Ectodermal cell (in vitro differentiated cells): ENCODE data around the gene TOM1L2.

ENCODE experiments used
- H3K27ac ChIP-seq: 2 replicates; pipeline ENCODE4 v1.7.0; 2013; ENCODE audit warnings: mild to moderate bottlenecking, low read depth, low read length; ENCODE audit not compliant: insufficient read depth, poor library complexity, severe bottlenecking
- H3K27me3 ChIP-seq: 2 replicates; pipeline ENCODE4 v1.7.0; 2013; ENCODE audit warnings: mild to moderate bottlenecking, low read length; ENCODE audit not compliant: insufficient read depth, control insufficient read depth, poor library complexity, severe bottlenecking
- H3K36me3 ChIP-seq: one replicate; pipeline ENCODE4 v1.7.0; 2013; ENCODE audit warnings: low read length; ENCODE audit not compliant: control insufficient read depth, insufficient read depth
- H3K4me1 ChIP-seq: one replicate; pipeline ENCODE4 v1.7.0; 2013; ENCODE audit warnings: low read length; ENCODE audit not compliant: control insufficient read depth, insufficient read depth
- H3K4me3 ChIP-seq: 2 replicates; pipeline ENCODE4 v1.7.0; 2013; ENCODE audit warnings: low read depth, low read length, control low read depth; ENCODE audit not compliant: insufficient read depth
- H3K9me3 ChIP-seq: 2 replicates; pipeline ENCODE4 v1.7.0; 2013; ENCODE audit warnings: mild to moderate bottlenecking, low read length, moderate library complexity; ENCODE audit not compliant: control insufficient read depth
- WGBS, 2 experiments: methylation state at CpG; one replicate each; pipeline ENCODE4 v1.1.7; 2013; ENCODE audit warnings: missing lambda C conversion rate in 2 of 2; 5-methylcytosine and 5-hydroxymethylcytosine counted together

Gene TOM1L2

GRCh38 chr17:17868641-17869522, 103.3 kb downstream of the TOM1L2 start:
- H3K27me3 ChIP-seq = no peaks in the 10 kb centered on the region
- 4 to 6% methylated on average over 18 of the region's 18 CpGs for WGBS, 2 experiments
- H3K36me3 ChIP-seq = no peaks in the 10 kb centered on the region
- H3K4me3 ChIP-seq = no peak overlapping the region
- H3K9me3 ChIP-seq = no peaks in the 10 kb centered on the region
- H3K4me1 ChIP-seq = peaks cover 19% of the 10 kb centered on the region
- peak overlapping the region; percentile 62 for H3K27ac ChIP-seq

GRCh38 chr17:17866897-17867296, 105.3 kb downstream of the TOM1L2 start:
- no peaks in the 10 kb centered on the region for H3K36me3 ChIP-seq
- no peak overlapping the region for H3K27ac ChIP-seq
- no peak overlapping the region for H3K4me3 ChIP-seq
- H3K4me1 ChIP-seq = peaks cover 19% of the 10 kb centered on the region
- no peaks in the 10 kb centered on the region for H3K27me3 ChIP-seq
- 96% methylated on average over 4 of the region's 4 CpGs for WGBS, 2 experiments
- no peaks in the 10 kb centered on the region for H3K9me3 ChIP-seq

GRCh38 chr17:17866425-17866824, 105.8 kb downstream of the TOM1L2 start:
- Histone ChIP-seq H3K27ac (no peak overlapping the region), H3K27me3 (no peaks in the 10 kb centered on the region), H3K4me3 (no peak overlapping the region), H3K4me1 (peaks cover 19% of the 10 kb centered on the region), H3K36me3 (no peaks in the 10 kb centered on the region), H3K9me3 (no peaks in the 10 kb centered on the region)
- WGBS, 2 experiments = 83 to 86% methylated on average over 3 of the region's 3 CpGs

- Histone ChIP-seq H3K27me3 (no peaks in the 10 kb centered on the region), H3K27ac (no peak overlapping the region), H3K4me3 (no peak overlapping the region), H3K4me1 (peaks cover 19% of the 10 kb centered on the region), H3K9me3 (no peaks in the 10 kb centered on the region), H3K36me3 (no peaks in the 10 kb centered on the region)
- 91 to 94% methylated on average over 1 of the region's 1 CpG for WGBS, 2 experiments
Measured at GRCh38 chr17:17865035-17865434, 107.2 kb downstream of the TOM1L2 start.

- Histone ChIP-seq H3K27me3 (no peaks in the 10 kb centered on the region), H3K36me3 (no peaks in the 10 kb centered on the region), H3K9me3 (no peaks in the 10 kb centered on the region), H3K27ac (no peak overlapping the region), H3K4me3 (no peak overlapping the region), H3K4me1 (peaks cover 2% of the 10 kb centered on the region)
- WGBS, 2 experiments = 84 to 87% methylated on average over 5 of the region's 5 CpGs
Measured at GRCh38 chr17:17860766-17861107, 111.5 kb downstream of the TOM1L2 start.

- Histone ChIP-seq H3K4me1 (peaks cover 8% of the 10 kb centered on the region), H3K9me3 (no peaks in the 10 kb centered on the region), H3K27me3 (no peaks in the 10 kb centered on the region), H3K4me3 (no peak overlapping the region), H3K36me3 (no peaks in the 10 kb centered on the region), H3K27ac (no peak overlapping the region)
- 49 to 50% methylated on average over 9 of the region's 9 CpGs for WGBS, 2 experiments
Measured at GRCh38 chr17:17859909-17860765, 112.1 kb downstream of the TOM1L2 start.

- Histone ChIP-seq H3K27me3 (no peaks in the 10 kb centered on the region), H3K4me3 (no peak overlapping the region), H3K4me1 (peaks cover 14% of the 10 kb centered on the region), H3K27ac (no peak overlapping the region), H3K9me3 (no peaks in the 10 kb centered on the region), H3K36me3 (no peaks in the 10 kb centered on the region)
- 77 to 79% methylated on average over 4 of the region's 4 CpGs for WGBS, 2 experiments
Measured at GRCh38 chr17:17857496-17857895, 114.7 kb downstream of the TOM1L2 start.

GRCh38 chr17:17856386-17856785, 115.8 kb downstream of the TOM1L2 start:
- no peaks in the 10 kb centered on the region for H3K9me3 ChIP-seq
- H3K27me3 ChIP-seq = no peaks in the 10 kb centered on the region
- no peak overlapping the region for H3K27ac ChIP-seq
- peaks cover 18% of the 10 kb centered on the region for H3K4me1 ChIP-seq
- no peaks in the 10 kb centered on the region for H3K36me3 ChIP-seq
- no peak overlapping the region for H3K4me3 ChIP-seq
- 92 to 95% methylated on average over 2 of the region's 2 CpGs for WGBS, 2 experiments

- Histone ChIP-seq H3K27me3 (no peaks in the 10 kb centered on the region), H3K9me3 (no peaks in the 10 kb centered on the region), H3K4me1 (peaks cover 22% of the 10 kb centered on the region), H3K4me3 (no peak overlapping the region), H3K36me3 (no peaks in the 10 kb centered on the region), H3K27ac (no peak overlapping the region)
- 85 to 92% methylated on average over 3 of the region's 3 CpGs for WGBS, 2 experiments
Measured at GRCh38 chr17:17855976-17856375, 116.2 kb downstream of the TOM1L2 start.

- H3K36me3 ChIP-seq = no peaks in the 10 kb centered on the region
- no peak overlapping the region for H3K4me3 ChIP-seq
- WGBS, 2 experiments = 96 to 97% methylated on average over 8 of the region's 8 CpGs
- H3K27me3 ChIP-seq = no peaks in the 10 kb centered on the region
- no peak overlapping the region for H3K27ac ChIP-seq
- H3K9me3 ChIP-seq = no peaks in the 10 kb centered on the region
- peaks cover 43% of the 10 kb centered on the region for H3K4me1 ChIP-seq
Measured at GRCh38 chr17:17853811-17854447, 118.3 kb downstream of the TOM1L2 start.
